C4-2B (cell line): ENCODE data around the gene EIF4E2.

Experiments
- ZFX ChIP-seq: fragments of 450-650 bp; IDR thresholded peaks from 2 replicates; pipeline ENCODE4 v1.6.1; 2017
- TF ChIP-seq, protein P1 (sequence below): fragments of 450-650 bp; conservative IDR thresholded peaks from 2 replicates; pipeline ENCODE4 v1.5.1; 2017; ENCODE audit warnings: mild to moderate bottlenecking

DNA sequence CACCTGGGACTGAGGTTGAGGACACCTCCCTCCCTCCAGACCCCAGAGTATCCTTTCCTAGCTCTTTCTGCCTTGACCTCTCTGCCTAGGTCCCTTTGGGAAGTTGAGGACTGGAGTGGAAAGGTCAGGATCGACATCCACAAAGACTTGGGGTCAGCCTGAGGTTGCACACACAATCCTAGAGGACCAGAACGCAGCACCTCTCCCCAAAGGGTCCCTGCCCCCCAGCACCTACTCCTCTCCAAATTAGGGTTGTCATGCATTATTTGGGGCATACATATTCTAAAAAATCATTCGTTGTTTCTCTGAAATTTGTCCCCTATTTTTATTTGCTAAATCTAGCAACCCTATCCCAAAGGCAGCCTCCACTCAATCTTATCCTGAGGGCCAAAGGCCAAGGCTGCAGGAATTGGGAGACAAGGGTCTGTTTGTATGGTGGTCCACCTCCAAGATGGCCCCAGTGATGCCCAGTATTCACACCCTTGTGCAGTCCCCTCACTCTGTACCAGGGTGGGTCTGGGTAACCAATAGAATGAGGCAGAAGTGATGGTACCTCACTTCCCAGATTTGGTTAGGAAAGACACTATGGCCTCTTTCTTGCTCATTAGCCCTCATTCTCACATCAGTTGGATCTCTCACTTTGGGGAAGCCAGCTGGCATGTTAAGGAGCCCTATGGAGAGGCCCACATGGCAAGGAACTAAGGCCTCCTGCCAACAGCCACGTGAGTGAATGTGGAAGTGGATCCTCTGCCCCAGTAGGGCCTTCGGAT lies 14.5 kb upstream of the EIF4E2 start:
- TF ChIP-seq, protein P1, sequence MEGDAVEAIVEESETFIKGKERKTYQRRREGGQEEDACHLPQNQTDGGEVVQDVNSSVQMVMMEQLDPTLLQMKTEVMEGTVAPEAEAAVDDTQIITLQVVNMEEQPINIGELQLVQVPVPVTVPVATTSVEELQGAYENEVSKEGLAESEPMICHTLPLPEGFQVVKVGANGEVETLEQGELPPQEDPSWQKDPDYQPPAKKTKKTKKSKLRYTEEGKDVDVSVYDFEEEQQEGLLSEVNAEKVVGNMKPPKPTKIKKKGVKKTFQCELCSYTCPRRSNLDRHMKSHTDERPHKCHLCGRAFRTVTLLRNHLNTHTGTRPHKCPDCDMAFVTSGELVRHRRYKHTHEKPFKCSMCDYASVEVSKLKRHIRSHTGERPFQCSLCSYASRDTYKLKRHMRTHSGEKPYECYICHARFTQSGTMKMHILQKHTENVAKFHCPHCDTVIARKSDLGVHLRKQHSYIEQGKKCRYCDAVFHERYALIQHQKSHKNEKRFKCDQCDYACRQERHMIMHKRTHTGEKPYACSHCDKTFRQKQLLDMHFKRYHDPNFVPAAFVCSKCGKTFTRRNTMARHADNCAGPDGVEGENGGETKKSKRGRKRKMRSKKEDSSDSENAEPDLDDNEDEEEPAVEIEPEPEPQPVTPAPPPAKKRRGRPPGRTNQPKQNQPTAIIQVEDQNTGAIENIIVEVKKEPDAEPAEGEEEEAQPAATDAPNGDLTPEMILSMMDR: no peak
- TF ChIP-seq ZFX: no peak
